Psoas muscle (tissue), 8 donors: ENCODE data around the gene RDH11. TPM values are rescaled to one million over a fixed set of nuclear protein-coding genes. Genes with fewer than 3 reads are reported as not detected.

Source experiments
- ATAC-seq, 4 donors: fragments of 200-7000 bp; cut with Tn5 transposase; one replicate each; pipeline ENCODE4 v1.9.1; 2020; ENCODE audit warnings: moderate library complexity in 3 of 4, mild to moderate bottlenecking in 2 of 4
- DNase-seq, 2 donors: peaks; one replicate each; pipeline ENCODE4 v3.0.0-alpha.2; 2020
- H3K27ac ChIP-seq: fragments of 200-600 bp; one replicate; pipeline ENCODE4 v1.8.0; 2022
- H3K27me3 ChIP-seq, 3 donors: fragments of 200-600 bp in 1 of 3; one replicate each; pipeline versions ENCODE4 v1.6.1 to v1.8.0; 2013 to 2022; ENCODE audit warnings: low read length in 2 of 3, mild to moderate bottlenecking in 2 of 3, moderate library complexity in 1 of 3; ENCODE audit not compliant: insufficient read depth in 3 of 3
- H3K36me3 ChIP-seq, 2 donors: fragments of 200-600 bp in 1 of 2; one replicate each; pipeline versions ENCODE4 v1.6.1 to v1.8.0; 2013 to 2022; ENCODE audit warnings: low read depth in 1 of 2, mild to moderate bottlenecking in 1 of 2, moderate library complexity in 1 of 2; ENCODE audit not compliant: insufficient read depth in 1 of 2
- H3K4me1 ChIP-seq: fragments of 200-600 bp; one replicate; pipeline ENCODE4 v1.8.0; 2022
- H3K4me3 ChIP-seq: fragments of 200-600 bp; one replicate; pipeline ENCODE4 v1.8.0; 2022; ENCODE audit warnings: mild to moderate bottlenecking
- H3K9me3 ChIP-seq: fragments of 200-600 bp; one replicate; pipeline ENCODE4 v1.8.0; 2022
- WGBS, 3 donors: extraction: QIAGEN DNeasy Blood & Tissue Kit; methylation state at CpG; one replicate each; pipeline versions ENCODE4 v1.1.6 to v1.1.7; 2013; 5-methylcytosine and 5-hydroxymethylcytosine counted together
- intact Hi-C, 2 donors: fragments of 100-400 bp; cut with DNase I; formaldehyde crosslinking; loops; one replicate each; pipeline versions ENCODE4 v1.11.0 to v1.14.2; 2022
- polyA plus RNA-seq, 3 donors: library from polyadenylated mRNA; stranded (reverse); fragments of 200-250 nt; gene quantifications; one replicate each; pipeline ENCODE4 v1.2.3, GENCODE V29; 2013
- total RNA-seq, 4 donors: library from RNA; stranded (reverse); fragmentation: NEBNext Ultra II Directional in 2 of 4; extraction: Animal tissue kit (Norgen Biotek cat#: 25700) in 2 of 4; gene quantifications; one replicate each; pipeline versions ENCODE4 v1.2.1 to v1.2.4, GENCODE V29; 2021 to 2023
- TF ChIP-seq, protein P1 (sequence below): fragments of 200-600 bp; IDR thresholded peaks from one replicate; pipeline ENCODE4 v1.8.0; 2022; ENCODE audit warnings: antibody characterized with exemption
- donor health status: healthy with polysubstance abuse.
- donor health status: DM: no; HTN: no; CAD: no; lungs with moderate emphysema.
- donor health status: Bipolar disorder and iron deficiency.
- donor health status: healthy.
- donor health status: DM: yes; HTN: yes; CAD: no.
- donor health status: DM: no; HTN: no; CAD: no.
- donor health status: DM: no; HTN: no; CAD: no.
- donor health status: DM: yes; HTN: yes; CAD: no.

Gene RDH11
- total and polyA plus RNA-seq, 7 donors = 5.4 to 15.6 (median 8.5) TPM

DNA sequence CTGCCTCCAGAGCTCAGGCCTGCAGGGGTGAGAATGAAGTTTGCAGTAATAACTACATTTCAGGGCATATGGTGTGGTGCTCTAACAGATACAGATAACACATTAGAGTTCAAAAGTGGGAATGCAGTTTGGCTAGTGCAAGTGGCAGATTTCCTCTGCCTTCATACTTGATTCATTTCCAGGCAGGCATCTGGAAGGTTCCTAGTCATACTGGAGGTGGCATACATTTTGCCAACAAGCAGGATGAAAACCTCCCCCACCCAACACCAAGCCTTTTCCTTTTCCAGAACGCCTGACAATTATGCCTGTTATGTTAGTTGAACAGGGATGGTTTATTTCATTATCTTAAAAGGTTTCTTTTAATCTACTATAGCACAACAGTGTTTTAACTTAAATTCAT lies 45.4 kb downstream of the RDH11 start:
- TF ChIP-seq, protein P1, sequence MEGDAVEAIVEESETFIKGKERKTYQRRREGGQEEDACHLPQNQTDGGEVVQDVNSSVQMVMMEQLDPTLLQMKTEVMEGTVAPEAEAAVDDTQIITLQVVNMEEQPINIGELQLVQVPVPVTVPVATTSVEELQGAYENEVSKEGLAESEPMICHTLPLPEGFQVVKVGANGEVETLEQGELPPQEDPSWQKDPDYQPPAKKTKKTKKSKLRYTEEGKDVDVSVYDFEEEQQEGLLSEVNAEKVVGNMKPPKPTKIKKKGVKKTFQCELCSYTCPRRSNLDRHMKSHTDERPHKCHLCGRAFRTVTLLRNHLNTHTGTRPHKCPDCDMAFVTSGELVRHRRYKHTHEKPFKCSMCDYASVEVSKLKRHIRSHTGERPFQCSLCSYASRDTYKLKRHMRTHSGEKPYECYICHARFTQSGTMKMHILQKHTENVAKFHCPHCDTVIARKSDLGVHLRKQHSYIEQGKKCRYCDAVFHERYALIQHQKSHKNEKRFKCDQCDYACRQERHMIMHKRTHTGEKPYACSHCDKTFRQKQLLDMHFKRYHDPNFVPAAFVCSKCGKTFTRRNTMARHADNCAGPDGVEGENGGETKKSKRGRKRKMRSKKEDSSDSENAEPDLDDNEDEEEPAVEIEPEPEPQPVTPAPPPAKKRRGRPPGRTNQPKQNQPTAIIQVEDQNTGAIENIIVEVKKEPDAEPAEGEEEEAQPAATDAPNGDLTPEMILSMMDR = no peak
- no peak for ATAC-seq
- intact Hi-C loops = no loop called here
- Histone ChIP-seq H3K27ac (no peak overlapping the region), H3K4me3 (no peak overlapping the region), H3K27me3 (no peaks in the 10 kb centered on the region), H3K9me3 (no peaks in the 10 kb centered on the region), H3K4me1 (peaks cover 7% of the 10 kb centered on the region), H3K36me3 (peaks cover 26 to 87% of the 10 kb centered on the region in 2 donors)
- DNase-seq = no peak
- WGBS, 3 donors = 65 to 85% (median 77%) methylated on average over 1 of the region's 1 CpG

DNA sequence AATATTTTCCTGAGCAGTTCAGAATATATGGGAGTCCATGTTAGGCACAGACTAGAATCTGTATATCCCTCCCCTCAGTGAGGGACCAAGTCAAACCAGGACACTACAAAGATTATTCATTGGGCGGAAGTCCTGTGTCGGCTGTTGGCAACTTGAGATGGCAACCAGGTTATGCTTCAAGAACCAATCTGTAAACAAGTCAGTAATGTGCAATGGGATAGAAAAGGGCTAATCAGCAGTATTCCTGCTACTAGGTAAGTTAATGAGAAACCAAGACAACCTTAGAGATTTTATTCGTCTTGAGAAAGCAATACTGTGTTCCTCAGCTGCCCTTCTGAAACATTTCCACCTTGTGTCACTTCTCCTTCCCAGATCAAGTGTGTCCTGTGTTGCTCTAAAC lies 49.4 kb downstream of the RDH11 start:
- H3K4me1 ChIP-seq = no peaks in the 10 kb centered on the region
- H3K36me3 ChIP-seq = peaks cover 23 to 48% of the 10 kb centered on the region in 2 donors
- no peak for DNase-seq
- H3K27ac ChIP-seq = peak overlapping the region; percentile 71
- TF ChIP-seq, protein P1 = no peak
- no peak for ATAC-seq
- 54 to 75% (median 59%) methylated on average over 3 of the region's 3 CpGs for WGBS, 3 donors
- intact Hi-C loops = no loop called here
- no peaks in the 10 kb centered on the region for H3K9me3 ChIP-seq
- H3K4me3 ChIP-seq = no peak overlapping the region
- no peaks in the 10 kb centered on the region for H3K27me3 ChIP-seq

DNA sequence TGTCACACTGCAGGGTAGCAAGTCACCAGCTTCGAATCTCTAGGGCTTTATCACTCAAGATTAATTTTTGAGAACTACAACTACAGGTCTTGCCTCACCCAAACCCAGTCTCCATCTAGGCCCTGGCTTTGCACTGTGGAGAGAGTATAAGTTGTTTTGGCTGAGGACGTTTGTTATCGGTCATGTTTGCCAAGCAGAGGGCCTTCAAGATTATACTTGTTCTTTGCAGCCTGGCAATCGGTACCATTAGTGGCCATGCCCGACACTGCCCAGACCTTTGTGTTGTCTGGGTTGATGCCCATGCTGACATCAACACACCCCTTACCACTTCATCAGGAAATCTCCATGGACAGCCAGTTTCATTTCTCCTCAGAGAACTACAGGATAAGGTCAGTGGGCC lies 50.1 kb downstream of the RDH11 start:
- DNase-seq (no peak), ATAC-seq (peak in 2 of 4 donors; percentile 4 to 5)
- 45 to 70% (median 56%) methylated on average over 5 of the region's 5 CpGs for WGBS, 3 donors
- Histone ChIP-seq H3K4me1 (no peaks in the 10 kb centered on the region), H3K27ac (peak overlapping the region; percentile 71), H3K27me3 (no peaks in the 10 kb centered on the region), H3K9me3 (no peaks in the 10 kb centered on the region), H3K4me3 (no peak overlapping the region), H3K36me3 (peaks cover 22 to 41% of the 10 kb centered on the region in 2 donors)
- TF ChIP-seq, protein P1 = no peak
- intact Hi-C loops = no loop called here

DNA sequence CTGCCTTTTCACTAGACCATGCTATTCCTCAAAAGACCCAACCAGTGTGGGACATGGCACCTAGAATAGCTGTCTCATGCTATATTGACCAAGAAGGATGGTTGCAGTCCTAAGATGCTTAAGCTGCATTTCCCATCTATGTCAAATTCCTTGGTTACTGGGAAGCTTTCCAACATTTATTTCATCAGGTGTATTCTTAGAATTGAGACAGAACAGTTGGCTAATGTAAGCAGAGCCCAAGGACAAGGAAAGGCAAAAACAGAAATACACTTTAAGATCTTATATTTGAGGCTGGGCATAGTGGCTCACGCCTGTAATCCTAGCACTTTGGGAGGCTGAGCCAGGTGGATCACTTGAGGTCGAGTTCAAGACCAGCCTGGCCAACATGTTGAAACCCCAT lies 51.1 kb downstream of the RDH11 start:
- no peak for DNase-seq
- H3K27me3 ChIP-seq = no peaks in the 10 kb centered on the region
- 30 to 52% (median 32%) methylated on average over 2 of the region's 2 CpGs for WGBS, 3 donors
- intact Hi-C loops = no loop called here
- H3K4me3 ChIP-seq = no peak overlapping the region
- H3K9me3 ChIP-seq = no peaks in the 10 kb centered on the region
- TF ChIP-seq, protein P1 = no peak
- H3K4me1 ChIP-seq = no peaks in the 10 kb centered on the region
- peaks cover 15 to 31% of the 10 kb centered on the region in 2 donors for H3K36me3 ChIP-seq
- peak; percentile 92 to 94 (median 92) for ATAC-seq
- H3K27ac ChIP-seq = peak overlapping the region; percentile 71

DNA sequence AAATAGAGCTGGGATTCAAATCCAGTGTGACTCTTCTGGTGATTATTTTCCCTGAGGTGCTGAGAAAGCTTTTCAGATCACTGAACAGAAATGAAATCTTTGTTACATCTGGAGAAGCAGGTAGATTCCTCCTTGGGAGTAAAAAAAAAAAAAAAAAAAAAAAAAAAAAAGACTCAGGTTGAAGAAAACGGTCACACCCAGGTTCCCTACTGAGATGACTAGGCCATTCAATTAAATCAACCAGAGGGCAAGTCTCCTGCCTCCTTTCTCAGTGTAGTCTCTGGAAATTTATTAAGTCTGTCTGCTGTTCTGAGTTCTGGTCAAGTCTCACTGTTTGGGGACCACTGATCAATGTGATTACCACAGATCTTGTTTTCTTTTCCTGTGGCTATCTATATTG lies 51.9 kb downstream of the RDH11 start:
- Histone ChIP-seq H3K27me3 (no peaks in the 10 kb centered on the region), H3K9me3 (no peaks in the 10 kb centered on the region), H3K27ac (peak overlapping the region; percentile 71), H3K4me1 (no peaks in the 10 kb centered on the region), H3K4me3 (no peak overlapping the region), H3K36me3 (peaks cover 9 to 24% of the 10 kb centered on the region in 2 donors)
- WGBS, 3 donors = 68 to 93% (median 84%) methylated on average over 1 of the region's 1 CpG
- ATAC-seq = peak in 1 of 4 donors; percentile 20
- TF ChIP-seq, protein P1 = no peak
- DNase-seq = no peak
- intact Hi-C loops = no loop called here
